Breast epithelium (tissue), 3 donors: Measurements from ENCODE around the gene NOM1.

Experiments used
- CTCF ChIP-seq, 3 donors: fragments of 450-650 bp; IDR thresholded peaks; one replicate each; pipeline ENCODE4 v1.5.1; 2016 to 2017; ENCODE audit warnings: antibody characterized with exemption in 3 of 3, mild to moderate bottlenecking in 3 of 3, moderate library complexity in 3 of 3
- POLR2AphosphoS5 ChIP-seq, 3 donors: sonication (generic); formaldehyde crosslinking; IDR thresholded peaks; one replicate each; pipeline ENCODE4 v1.6.1; 2017; ENCODE audit warnings: antibody characterized with exemption in 3 of 3

DNA sequence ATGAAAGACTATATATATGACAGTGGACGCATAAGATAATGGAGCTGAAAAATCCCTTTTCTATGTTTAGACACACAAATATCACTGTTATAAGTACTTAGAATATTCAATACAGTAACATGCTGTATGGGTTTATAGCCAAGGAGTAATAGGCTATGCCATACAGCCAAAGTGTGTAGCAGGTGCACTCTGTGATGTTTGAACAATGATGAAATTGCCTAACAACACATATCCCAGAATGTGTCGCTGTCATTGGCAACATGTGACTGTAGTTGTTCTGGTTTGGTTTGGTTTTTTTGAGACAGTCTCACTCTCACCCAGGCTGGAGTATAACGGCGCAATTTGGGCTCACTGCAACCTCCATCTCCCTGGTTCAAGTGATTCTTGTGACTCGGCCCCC, 26.1 kb downstream of the NOM1 start:
- no peak for TF ChIP-seq POLR2AphosphoS5 (IDR thresholded peaks at IDR 0.05)
- no peak for TF ChIP-seq CTCF (IDR thresholded peaks at IDR 0.05)
